ENCODE results near the gene DLX2. TPM values are rescaled to one million over a fixed set of nuclear protein-coding genes. Genes with fewer than 3 reads are reported as not detected.

The DLX2 gene
- total RNA-seq, 1 experiment from 2014 or later = 4.4 TPM

DNA sequence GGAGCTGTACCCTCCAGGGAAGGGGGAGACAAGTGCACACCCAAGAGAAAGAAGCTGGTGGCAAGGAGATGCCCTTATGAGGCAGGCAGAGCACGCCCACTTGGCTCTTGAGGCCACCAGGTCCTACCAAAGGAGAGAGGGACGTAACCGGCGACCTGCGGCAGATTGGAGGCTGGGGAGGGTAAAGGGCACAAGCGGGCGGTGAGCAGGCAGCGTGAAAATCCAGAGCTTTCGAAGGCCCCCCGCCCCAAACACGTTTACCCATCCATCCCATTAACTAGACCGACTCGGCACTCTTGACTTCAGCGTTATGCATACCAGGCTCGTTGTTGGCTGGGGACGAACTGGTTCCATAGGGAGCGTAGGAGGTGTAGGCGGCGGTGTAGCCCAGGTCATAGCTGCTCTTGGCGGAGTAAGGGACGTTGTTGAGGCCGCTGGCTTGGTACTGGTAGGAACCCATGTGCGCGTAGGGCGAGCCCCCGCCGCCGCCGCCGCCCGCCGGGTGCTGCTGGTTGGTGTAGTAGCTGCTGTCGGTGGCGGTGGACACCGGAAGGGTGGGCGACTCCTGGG, 794 bp downstream of the DLX2 start:
- DNase-seq (ENCODE audit: low read depth, low spot score) = no peak
- no peaks in the 10 kb centered on the region for H3K27me3 ChIP-seq (ENCODE audit: control insufficient read depth, insufficient read depth, low read length)
- peaks cover 37% of the 10 kb centered on the region for H3K4me1 ChIP-seq (ENCODE audit: control insufficient read depth, insufficient read depth, low read length)
- H3K9me3 ChIP-seq (ENCODE audit: control insufficient read depth, insufficient read depth, low read depth, low read length) = no peaks in the 10 kb centered on the region
- POLR2A ChIA-PET = interaction anchor here (0.6 kb wide), 3 partner anchors 21 to 209 kb away, joined by 3 to 7 read pairs (median 6); no protein-coding TSS in a partner anchor
- intact Hi-C loops (cut with micrococcal nuclease; ENCODE audit: unreplicated experiment) = loop anchor here (2.0 to 10.0 kb wide), 4 partner anchors 107 to 530 kb away; partner anchors contain the start of genes HAT1 and METAP1D
- CTCF ChIA-PET = no interaction called here
- no TSS peak for BruUV-seq (replicated peaks)
- in situ Hi-C loops (cut with HindIII; ENCODE audit: low pct_unique_long_range_greater_than_20kb, low sequenced_read_pairs) = no loop called here
- H3K4me3 ChIP-seq (ENCODE audit: low read depth in 2 of 2, low read length in 2 of 2) = peak overlapping the region; percentile 64 to 92
- H3K27ac ChIP-seq (ENCODE audit: low read length) = peak overlapping the region; percentile 49
- no peak for TF ChIP-seq SIN3A (IDR thresholded peaks at IDR 0.05; ENCODE audit: borderline replicate concordance, insufficient read depth, low read depth, low read length)
- no peak for TF ChIP-seq POLR2AphosphoS5 (IDR thresholded peaks at IDR 0.05; ENCODE audit: low read depth, low read length)
- TF ChIP-seq CTCF (IDR thresholded peaks at IDR 0.05) = no peak
- TF ChIP-seq TCF7L2 (IDR thresholded peaks at IDR 0.05; ENCODE audit: low read depth, low read length) = no peak
- TF ChIP-seq, protein P1, sequence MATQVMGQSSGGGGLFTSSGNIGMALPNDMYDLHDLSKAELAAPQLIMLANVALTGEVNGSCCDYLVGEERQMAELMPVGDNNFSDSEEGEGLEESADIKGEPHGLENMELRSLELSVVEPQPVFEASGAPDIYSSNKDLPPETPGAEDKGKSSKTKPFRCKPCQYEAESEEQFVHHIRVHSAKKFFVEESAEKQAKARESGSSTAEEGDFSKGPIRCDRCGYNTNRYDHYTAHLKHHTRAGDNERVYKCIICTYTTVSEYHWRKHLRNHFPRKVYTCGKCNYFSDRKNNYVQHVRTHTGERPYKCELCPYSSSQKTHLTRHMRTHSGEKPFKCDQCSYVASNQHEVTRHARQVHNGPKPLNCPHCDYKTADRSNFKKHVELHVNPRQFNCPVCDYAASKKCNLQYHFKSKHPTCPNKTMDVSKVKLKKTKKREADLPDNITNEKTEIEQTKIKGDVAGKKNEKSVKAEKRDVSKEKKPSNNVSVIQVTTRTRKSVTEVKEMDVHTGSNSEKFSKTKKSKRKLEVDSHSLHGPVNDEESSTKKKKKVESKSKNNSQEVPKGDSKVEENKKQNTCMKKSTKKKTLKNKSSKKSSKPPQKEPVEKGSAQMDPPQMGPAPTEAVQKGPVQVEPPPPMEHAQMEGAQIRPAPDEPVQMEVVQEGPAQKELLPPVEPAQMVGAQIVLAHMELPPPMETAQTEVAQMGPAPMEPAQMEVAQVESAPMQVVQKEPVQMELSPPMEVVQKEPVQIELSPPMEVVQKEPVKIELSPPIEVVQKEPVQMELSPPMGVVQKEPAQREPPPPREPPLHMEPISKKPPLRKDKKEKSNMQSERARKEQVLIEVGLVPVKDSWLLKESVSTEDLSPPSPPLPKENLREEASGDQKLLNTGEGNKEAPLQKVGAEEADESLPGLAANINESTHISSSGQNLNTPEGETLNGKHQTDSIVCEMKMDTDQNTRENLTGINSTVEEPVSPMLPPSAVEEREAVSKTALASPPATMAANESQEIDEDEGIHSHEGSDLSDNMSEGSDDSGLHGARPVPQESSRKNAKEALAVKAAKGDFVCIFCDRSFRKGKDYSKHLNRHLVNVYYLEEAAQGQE (IDR thresholded peaks at IDR 0.05; ENCODE audit: insufficient read depth in 1 of 2, low read depth in 2 of 2, low read length in 1 of 2) = no peak
- no peaks in the 10 kb centered on the region; the same call in 1 of the 2 replicates for H3K36me3 ChIP-seq (ENCODE audit: control insufficient read depth, insufficient read depth, low read length)
- ATAC-seq = peak; percentile 8

- ATAC-seq (no peak), DNase-seq (ENCODE audit: low read depth, low spot score) (no peak)
- Histone ChIP-seq H3K27me3 (ENCODE audit: control insufficient read depth, insufficient read depth, low read length) (no peaks in the 10 kb centered on the region), H3K4me1 (ENCODE audit: control insufficient read depth, insufficient read depth, low read length) (peaks cover 38% of the 10 kb centered on the region), H3K36me3 (ENCODE audit: control insufficient read depth, insufficient read depth, low read length) (no peaks in the 10 kb centered on the region; the same call in 1 of the 2 replicates), H3K4me3 (ENCODE audit: low read depth in 2 of 2, low read length in 2 of 2) (peak overlapping the region; percentile 64 to 92), H3K27ac (ENCODE audit: low read length) (peak overlapping the region; percentile 49), H3K9me3 (ENCODE audit: control insufficient read depth, insufficient read depth, low read depth, low read length) (no peaks in the 10 kb centered on the region)
- CTCF ChIA-PET = no interaction called here
- in situ Hi-C loops (cut with HindIII; ENCODE audit: low pct_unique_long_range_greater_than_20kb, low sequenced_read_pairs) (no loop called here), intact Hi-C loops (cut with micrococcal nuclease; ENCODE audit: unreplicated experiment) (loop anchor here (5.0 to 10.0 kb wide), 3 partner anchors 106 to 529 kb away; partner anchors contain the start of genes HAT1 and METAP1D)
- TF ChIP-seq SIN3A (IDR thresholded peaks at IDR 0.05; ENCODE audit: borderline replicate concordance, insufficient read depth, low read depth, low read length) = no peak
- no peak for TF ChIP-seq TCF7L2 (IDR thresholded peaks at IDR 0.05; ENCODE audit: low read depth, low read length)
- TF ChIP-seq CTCF (IDR thresholded peaks at IDR 0.05) = 0 out of 2 replicates have a peak, but pooled peaks have one; percentile 19
- TSS peak; percentile 80 for BruUV-seq (replicated peaks)
- POLR2A ChIA-PET = no interaction called here
Measured at GRCh38 chr2:172100935-172101820, 1.5 kb downstream of the DLX2 start.
